Measurements from ENCODE around the gene CTIF.

DNA sequence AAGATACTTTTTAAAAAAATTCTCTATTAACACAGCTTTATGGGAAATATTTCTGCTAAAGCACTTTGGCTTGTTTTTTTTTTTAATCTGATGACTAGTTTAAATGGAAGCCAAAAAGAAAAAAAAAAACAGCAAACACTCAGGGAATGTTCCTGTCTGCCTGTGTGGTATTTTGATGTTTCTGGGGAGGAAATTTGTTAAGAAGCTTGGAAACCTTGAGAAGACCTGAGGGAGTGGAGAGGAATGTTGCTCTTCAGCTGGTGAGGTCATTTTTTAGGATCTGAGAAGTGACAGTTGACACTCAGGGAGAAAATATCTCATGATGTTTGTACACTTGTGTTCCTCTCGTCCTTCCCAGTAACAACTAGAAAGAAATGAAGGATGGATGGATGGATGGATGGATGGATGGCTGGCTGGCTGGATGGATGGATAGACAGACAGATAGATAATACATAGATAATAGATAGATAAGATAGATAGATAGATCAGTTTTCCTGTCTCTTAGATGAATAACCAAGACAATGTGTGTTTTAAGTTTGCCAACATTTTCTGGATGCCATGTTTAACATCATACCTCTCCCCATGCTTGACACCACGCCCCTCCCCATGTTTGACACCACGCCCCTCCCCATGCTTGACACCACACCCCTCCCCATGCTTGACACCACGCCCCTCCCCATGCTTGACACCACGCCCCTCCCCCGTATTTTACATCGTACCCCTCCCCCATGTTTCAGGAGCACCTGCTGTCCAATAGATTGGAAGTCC, 84.8 kb downstream of the CTIF start:
- TF ChIP-seq, protein P1, sequence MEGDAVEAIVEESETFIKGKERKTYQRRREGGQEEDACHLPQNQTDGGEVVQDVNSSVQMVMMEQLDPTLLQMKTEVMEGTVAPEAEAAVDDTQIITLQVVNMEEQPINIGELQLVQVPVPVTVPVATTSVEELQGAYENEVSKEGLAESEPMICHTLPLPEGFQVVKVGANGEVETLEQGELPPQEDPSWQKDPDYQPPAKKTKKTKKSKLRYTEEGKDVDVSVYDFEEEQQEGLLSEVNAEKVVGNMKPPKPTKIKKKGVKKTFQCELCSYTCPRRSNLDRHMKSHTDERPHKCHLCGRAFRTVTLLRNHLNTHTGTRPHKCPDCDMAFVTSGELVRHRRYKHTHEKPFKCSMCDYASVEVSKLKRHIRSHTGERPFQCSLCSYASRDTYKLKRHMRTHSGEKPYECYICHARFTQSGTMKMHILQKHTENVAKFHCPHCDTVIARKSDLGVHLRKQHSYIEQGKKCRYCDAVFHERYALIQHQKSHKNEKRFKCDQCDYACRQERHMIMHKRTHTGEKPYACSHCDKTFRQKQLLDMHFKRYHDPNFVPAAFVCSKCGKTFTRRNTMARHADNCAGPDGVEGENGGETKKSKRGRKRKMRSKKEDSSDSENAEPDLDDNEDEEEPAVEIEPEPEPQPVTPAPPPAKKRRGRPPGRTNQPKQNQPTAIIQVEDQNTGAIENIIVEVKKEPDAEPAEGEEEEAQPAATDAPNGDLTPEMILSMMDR (IDR thresholded peaks at IDR 0.05; ENCODE audit: low read depth, low read length): no peak
- TF ChIP-seq EZH2phosphoT487 (IDR thresholded peaks at IDR 0.05; ENCODE audit: low read depth): no peak
